Measurements from ENCODE around the gene ELFN2.

- TF ChIP-seq CTCF (IDR thresholded peaks at IDR 0.05) (no peak), EP300 (IDR thresholded peaks at IDR 0.05) (no peak)
These were observed 57.8 kb downstream of the ELFN2 start for GRCh38 chr22:37369483-37369882.

Measured in stomach (tissue), 4 donors.